ENCODE results near the gene CCDC63.

DNA sequence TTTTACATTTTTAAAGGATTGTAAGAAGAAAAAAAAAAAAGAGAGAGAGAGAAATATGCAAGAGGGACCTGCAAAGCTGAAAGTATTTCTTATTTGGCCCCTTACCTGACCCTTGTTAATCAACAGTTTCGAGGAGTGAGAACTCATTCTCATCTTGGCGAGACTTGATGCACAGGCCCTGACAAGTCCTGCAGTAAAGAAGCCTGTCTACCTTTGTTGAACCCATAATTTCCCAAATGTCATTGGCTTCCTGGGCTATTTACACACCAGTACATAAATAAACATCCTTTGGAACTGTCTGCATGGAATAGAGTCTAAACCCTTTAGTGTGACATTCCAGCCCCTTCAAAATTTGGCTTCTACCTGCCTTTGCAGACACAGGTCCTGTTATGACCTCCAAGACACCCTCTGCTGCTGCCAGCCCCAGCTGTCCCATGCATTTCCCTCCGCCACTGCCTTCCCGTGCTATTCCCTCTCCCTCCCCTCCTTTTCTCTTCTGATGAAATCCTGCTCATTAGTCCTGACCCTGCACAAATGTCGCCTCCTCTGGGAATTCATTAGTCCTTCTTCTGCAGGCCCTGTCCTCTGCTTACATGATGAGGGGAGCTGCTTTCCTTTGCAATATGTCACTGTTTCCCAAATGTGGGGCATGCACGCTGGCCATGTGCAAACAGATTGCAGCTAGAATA is 38.5 kb downstream of the CCDC63 start:
- TF ChIP-seq POLR2A (IDR thresholded peaks at IDR 0.05) (no peak), POLR2AphosphoS5 (IDR thresholded peaks at IDR 0.05) (no peak), EP300 (IDR thresholded peaks at IDR 0.05) (no peak)
- TF ChIP-seq, protein P1, sequence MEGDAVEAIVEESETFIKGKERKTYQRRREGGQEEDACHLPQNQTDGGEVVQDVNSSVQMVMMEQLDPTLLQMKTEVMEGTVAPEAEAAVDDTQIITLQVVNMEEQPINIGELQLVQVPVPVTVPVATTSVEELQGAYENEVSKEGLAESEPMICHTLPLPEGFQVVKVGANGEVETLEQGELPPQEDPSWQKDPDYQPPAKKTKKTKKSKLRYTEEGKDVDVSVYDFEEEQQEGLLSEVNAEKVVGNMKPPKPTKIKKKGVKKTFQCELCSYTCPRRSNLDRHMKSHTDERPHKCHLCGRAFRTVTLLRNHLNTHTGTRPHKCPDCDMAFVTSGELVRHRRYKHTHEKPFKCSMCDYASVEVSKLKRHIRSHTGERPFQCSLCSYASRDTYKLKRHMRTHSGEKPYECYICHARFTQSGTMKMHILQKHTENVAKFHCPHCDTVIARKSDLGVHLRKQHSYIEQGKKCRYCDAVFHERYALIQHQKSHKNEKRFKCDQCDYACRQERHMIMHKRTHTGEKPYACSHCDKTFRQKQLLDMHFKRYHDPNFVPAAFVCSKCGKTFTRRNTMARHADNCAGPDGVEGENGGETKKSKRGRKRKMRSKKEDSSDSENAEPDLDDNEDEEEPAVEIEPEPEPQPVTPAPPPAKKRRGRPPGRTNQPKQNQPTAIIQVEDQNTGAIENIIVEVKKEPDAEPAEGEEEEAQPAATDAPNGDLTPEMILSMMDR (IDR thresholded peaks at IDR 0.05) = no peak

All from gastroesophageal sphincter (tissue), 3 donors.